HepG2 (cell line): Measurements from ENCODE around the gene NDRG3. TPM values are rescaled to one million over a fixed set of nuclear protein-coding genes. Genes with fewer than 3 reads are reported as not detected.

Experiments
- BRD4 ChIP-seq: sonication (generic); formaldehyde crosslinking; IDR thresholded peaks from 2 replicates; pipeline ENCODE4 v1.4.0; 2020; ENCODE audit warnings: missing genetic modification reagents
- EEA1 ChIP-seq: sonication (generic); formaldehyde crosslinking; IDR thresholded peaks from 2 replicates; pipeline ENCODE4 v1.5.1; 2020; ENCODE audit warnings: mild to moderate bottlenecking, missing genetic modification reagents, borderline replicate concordance
- KDM2A ChIP-seq: sonication (generic); formaldehyde crosslinking; IDR thresholded peaks from 2 replicates; pipeline ENCODE4 v1.4.0; 2020; ENCODE audit warnings: low read depth, missing genetic modification reagents, borderline replicate concordance
- KLF13 ChIP-seq: sonication (generic); formaldehyde crosslinking; IDR thresholded peaks from 2 replicates; pipeline ENCODE4 v1.4.0; 2020; ENCODE audit warnings: mild to moderate bottlenecking, missing genetic modification reagents
- PRDM15 ChIP-seq: sonication (generic); formaldehyde crosslinking; IDR thresholded peaks from 2 replicates; pipeline ENCODE4 v1.4.0; 2020; ENCODE audit warnings: missing genetic modification reagents
- RELA ChIP-seq: sonication (generic); formaldehyde crosslinking; IDR thresholded peaks from 2 replicates; pipeline ENCODE4 v1.4.0; 2020; ENCODE audit warnings: missing genetic modification reagents
- SMAD1 ChIP-seq: sonication (generic); formaldehyde crosslinking; IDR thresholded peaks from 2 replicates; pipeline ENCODE4 v1.4.0; 2020; ENCODE audit warnings: missing genetic modification reagents, low read depth, mild to moderate bottlenecking, borderline replicate concordance
- SRF ChIP-seq: IDR thresholded peaks from 2 replicates; pipeline ENCODE4 v1.6.1; 2011; ENCODE audit warnings: mild to moderate bottlenecking, low read depth, low read length, moderate library complexity
- THAP8 ChIP-seq: sonication (generic); formaldehyde crosslinking; IDR thresholded peaks from 2 replicates; pipeline ENCODE4 v1.5.1; 2020; ENCODE audit warnings: missing genetic modification reagents, mild to moderate bottlenecking, borderline replicate concordance
- ZNF530 ChIP-seq: sonication (generic); formaldehyde crosslinking; IDR thresholded peaks from 2 replicates; pipeline ENCODE4 v1.5.0; 2020; ENCODE audit warnings: low read depth, mild to moderate bottlenecking, missing genetic modification reagents
- ZNF547 ChIP-seq: sonication (generic); formaldehyde crosslinking; IDR thresholded peaks from 2 replicates; pipeline ENCODE4 v1.5.1; 2020; ENCODE audit warnings: mild to moderate bottlenecking, missing genetic modification reagents
- ZNF577 ChIP-seq: sonication (generic); formaldehyde crosslinking; IDR thresholded peaks from 2 replicates; pipeline ENCODE4 v1.4.0; 2020; ENCODE audit warnings: mild to moderate bottlenecking, low read depth, missing genetic modification reagents, borderline replicate concordance
- ZNF598 ChIP-seq: sonication (generic); formaldehyde crosslinking; IDR thresholded peaks from 2 replicates; pipeline ENCODE4 v1.5.1; 2020; ENCODE audit warnings: mild to moderate bottlenecking, missing genetic modification reagents, borderline replicate concordance
- ZNF691 ChIP-seq: sonication (generic); formaldehyde crosslinking; IDR thresholded peaks from 2 replicates; pipeline ENCODE4 v1.4.0; 2020; ENCODE audit warnings: missing genetic modification reagents, low read depth, mild to moderate bottlenecking, borderline replicate concordance
- polyA plus RNA-seq, 8 experiments: library from polyadenylated mRNA; depleted of rRNA in 3 of 8; stranded (reverse) in 7 of 8; unstranded in 1 of 8; fragments of >200 nt; fragmentation: Illumina TruSeq in 4 of 8; extraction: Trizol in 4 of 8; gene quantifications; 2 replicates each; pipeline versions ENCODE4 v1.2.1 to v1.2.3, GENCODE V29; 2011 to 2016; ENCODE audit warnings: low read depth in 4 of 8, missing spikeins in 1 of 8, mixed read lengths in 1 of 8; ENCODE audit not compliant: insufficient read depth in 1 of 8
- total RNA-seq, 5 experiments: library from RNA; depleted of rRNA; stranded (reverse); fragments of >200 nt; fragmentation: Illumina TruSeq; extraction: Trizol; gene quantifications; 2 replicates each; pipeline ENCODE4 v1.2.3, GENCODE V29; 2016; ENCODE audit warnings: low read depth in 1 of 5
- TF ChIP-seq, protein P1 (sequence below): sonication (generic); formaldehyde crosslinking; IDR thresholded peaks from 2 replicates; pipeline ENCODE4 v1.5.1; 2020; ENCODE audit warnings: mild to moderate bottlenecking, missing genetic modification reagents, borderline replicate concordance
- TF ChIP-seq, protein P2 (sequence below): sonication (generic); formaldehyde crosslinking; IDR thresholded peaks from 2 replicates; pipeline ENCODE4 v1.4.0; 2020; ENCODE audit warnings: mild to moderate bottlenecking, low read depth, missing genetic modification reagents

NDRG3 gene
- total and polyA plus RNA-seq, 2 of the 13 experiments (the other 11 are each of a cell fraction or from before 2014, with no cell fraction given) = 36.0 to 40.5 TPM

DNA sequence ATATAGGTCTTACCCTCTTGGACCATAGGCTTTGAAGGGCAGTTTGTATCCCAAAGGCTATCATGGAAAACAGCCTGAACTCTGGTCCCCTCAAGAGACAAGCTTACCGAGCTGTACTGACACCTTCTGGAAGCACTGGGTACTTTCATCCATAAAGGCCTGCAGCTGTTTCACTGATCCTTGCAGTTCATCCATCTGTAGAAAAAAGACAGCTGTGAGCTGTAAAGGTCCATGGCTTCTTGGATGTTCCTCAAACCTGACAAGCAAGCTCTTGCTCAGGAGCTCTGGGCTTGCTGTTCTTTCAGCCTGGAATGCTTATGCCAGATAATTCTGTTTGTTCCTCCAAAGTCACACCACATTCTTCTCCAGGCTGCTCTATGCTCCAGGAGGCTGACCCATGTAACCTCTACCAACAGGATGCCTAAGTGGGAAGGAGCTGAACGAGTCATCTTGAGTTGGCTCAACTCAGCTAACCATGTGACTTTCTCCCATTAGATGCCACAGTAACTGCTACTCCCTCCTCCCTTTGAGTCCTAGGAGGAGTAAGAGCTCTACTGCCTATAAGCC is 8.8 kb upstream of the NDRG3 start (continued):
- TF ChIP-seq BRD4 (CRISPR knock-in tag) = no peak
- TF ChIP-seq, protein P1, sequence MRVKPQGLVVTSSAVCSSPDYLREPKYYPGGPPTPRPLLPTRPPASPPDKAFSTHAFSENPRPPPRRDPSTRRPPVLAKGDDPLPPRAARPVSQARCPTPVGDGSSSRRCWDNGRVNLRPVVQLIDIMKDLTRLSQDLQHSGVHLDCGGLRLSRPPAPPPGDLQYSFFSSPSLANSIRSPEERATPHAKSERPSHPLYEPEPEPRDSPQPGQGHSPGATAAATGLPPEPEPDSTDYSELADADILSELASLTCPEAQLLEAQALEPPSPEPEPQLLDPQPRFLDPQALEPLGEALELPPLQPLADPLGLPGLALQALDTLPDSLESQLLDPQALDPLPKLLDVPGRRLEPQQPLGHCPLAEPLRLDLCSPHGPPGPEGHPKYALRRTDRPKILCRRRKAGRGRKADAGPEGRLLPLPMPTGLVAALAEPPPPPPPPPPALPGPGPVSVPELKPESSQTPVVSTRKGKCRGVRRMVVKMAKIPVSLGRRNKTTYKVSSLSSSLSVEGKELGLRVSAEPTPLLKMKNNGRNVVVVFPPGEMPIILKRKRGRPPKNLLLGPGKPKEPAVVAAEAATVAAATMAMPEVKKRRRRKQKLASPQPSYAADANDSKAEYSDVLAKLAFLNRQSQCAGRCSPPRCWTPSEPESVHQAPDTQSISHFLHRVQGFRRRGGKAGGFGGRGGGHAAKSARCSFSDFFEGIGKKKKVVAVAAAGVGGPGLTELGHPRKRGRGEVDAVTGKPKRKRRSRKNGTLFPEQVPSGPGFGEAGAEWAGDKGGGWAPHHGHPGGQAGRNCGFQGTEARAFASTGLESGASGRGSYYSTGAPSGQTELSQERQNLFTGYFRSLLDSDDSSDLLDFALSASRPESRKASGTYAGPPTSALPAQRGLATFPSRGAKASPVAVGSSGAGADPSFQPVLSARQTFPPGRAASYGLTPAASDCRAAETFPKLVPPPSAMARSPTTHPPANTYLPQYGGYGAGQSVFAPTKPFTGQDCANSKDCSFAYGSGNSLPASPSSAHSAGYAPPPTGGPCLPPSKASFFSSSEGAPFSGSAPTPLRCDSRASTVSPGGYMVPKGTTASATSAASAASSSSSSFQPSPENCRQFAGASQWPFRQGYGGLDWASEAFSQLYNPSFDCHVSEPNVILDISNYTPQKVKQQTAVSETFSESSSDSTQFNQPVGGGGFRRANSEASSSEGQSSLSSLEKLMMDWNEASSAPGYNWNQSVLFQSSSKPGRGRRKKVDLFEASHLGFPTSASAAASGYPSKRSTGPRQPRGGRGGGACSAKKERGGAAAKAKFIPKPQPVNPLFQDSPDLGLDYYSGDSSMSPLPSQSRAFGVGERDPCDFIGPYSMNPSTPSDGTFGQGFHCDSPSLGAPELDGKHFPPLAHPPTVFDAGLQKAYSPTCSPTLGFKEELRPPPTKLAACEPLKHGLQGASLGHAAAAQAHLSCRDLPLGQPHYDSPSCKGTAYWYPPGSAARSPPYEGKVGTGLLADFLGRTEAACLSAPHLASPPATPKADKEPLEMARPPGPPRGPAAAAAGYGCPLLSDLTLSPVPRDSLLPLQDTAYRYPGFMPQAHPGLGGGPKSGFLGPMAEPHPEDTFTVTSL (CRISPR knock-in tag) = no peak
- no peak for TF ChIP-seq ZNF598 (CRISPR knock-in tag)
- no peak for TF ChIP-seq ZNF547 (CRISPR knock-in tag)
- TF ChIP-seq, protein P2, sequence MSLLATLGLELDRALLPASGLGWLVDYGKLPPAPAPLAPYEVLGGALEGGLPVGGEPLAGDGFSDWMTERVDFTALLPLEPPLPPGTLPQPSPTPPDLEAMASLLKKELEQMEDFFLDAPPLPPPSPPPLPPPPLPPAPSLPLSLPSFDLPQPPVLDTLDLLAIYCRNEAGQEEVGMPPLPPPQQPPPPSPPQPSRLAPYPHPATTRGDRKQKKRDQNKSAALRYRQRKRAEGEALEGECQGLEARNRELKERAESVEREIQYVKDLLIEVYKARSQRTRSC (CRISPR knock-in tag) = 0 out of 2 replicates have a peak, but pooled peaks have one; percentile 57
- TF ChIP-seq KDM2A (CRISPR knock-in tag) = no peak
- TF ChIP-seq ZNF691 = peak; percentile 65; the same call in 1 of the 2 replicates
- no peak for TF ChIP-seq RELA (CRISPR knock-in tag)
- TF ChIP-seq THAP8 (CRISPR knock-in tag) = no peak
- TF ChIP-seq ZNF530 (CRISPR knock-in tag) = no peak
- TF ChIP-seq KLF13 (CRISPR knock-in tag) = no peak
- no peak for TF ChIP-seq PRDM15 (CRISPR knock-in tag)
- TF ChIP-seq EEA1 = no peak
- no peak for TF ChIP-seq SRF
- TF ChIP-seq SMAD1 = no peak
- no peak for TF ChIP-seq ZNF577 (CRISPR knock-in tag)
